Measurements from ENCODE around the gene ZNF787. TPM values are rescaled to one million over a fixed set of nuclear protein-coding genes. Genes with fewer than 3 reads are reported as not detected.

Gene ZNF787
- total and polyA plus RNA-seq, 2 donors (not counting 3 experiments of a cell fraction or from before 2014, with no cell fraction given): 11.6 to 32.7 TPM

DNA sequence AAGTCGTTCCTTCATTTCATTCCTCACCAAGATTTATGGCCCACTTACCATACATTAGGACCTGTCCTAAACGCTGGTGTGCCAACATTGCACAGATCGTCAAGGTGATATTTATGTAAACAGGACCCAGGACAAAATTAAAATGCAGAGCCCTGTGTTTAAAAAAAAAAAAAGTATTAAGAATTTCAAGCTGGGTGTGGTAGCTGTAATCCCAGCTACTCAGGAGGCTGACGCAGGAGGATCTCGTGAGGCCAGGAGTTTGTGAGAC lies 13.5 kb upstream of the ZNF787 start:
- no TSS peak for BruUV-seq (replicated peaks)
- no peaks in the 10 kb centered on the region for H4K20me1 ChIP-seq (replicated peaks; ENCODE audit: control insufficient read depth, extremely low read depth, insufficient read depth, low read length)
- no peak overlapping the region for H3K9ac ChIP-seq (replicated peaks; ENCODE audit: extremely low read depth, insufficient read depth, low read length)
- FAIRE-seq (no peak), DNase-seq (ENCODE audit: low read depth, low spot score) (no peak)
- no peak overlapping the region for H2AFZ ChIP-seq (ENCODE audit: low read depth, low read length)
- H3K36me3 ChIP-seq (ENCODE audit: control insufficient read depth in 2 of 2, extremely low read depth in 1 of 2, insufficient read depth in 2 of 2, low read length in 2 of 2): no peaks in the 10 kb centered on the region
- no peak overlapping the region for H3K4me2 ChIP-seq (ENCODE audit: insufficient read depth, low read length)
- no peaks in the 10 kb centered on the region for H3K9me1 ChIP-seq (replicated peaks; ENCODE audit: control insufficient read depth, extremely low read depth, insufficient read depth, low read length)
- H3K9me3 ChIP-seq (replicated peaks; ENCODE audit: control insufficient read depth, insufficient read depth, low read length): no peaks in the 10 kb centered on the region
- POLR2A ChIA-PET: no interaction called here
- intact Hi-C loops (cut with micrococcal nuclease) (no loop called here), dilution Hi-C loops (cut with MboI; ENCODE audit: extremely low pct_ligation_motif_present, low sequenced_read_pairs) (no loop called here)
- no peaks in the 10 kb centered on the region for H3K27me3 ChIP-seq (ENCODE audit: control insufficient read depth in 2 of 2, insufficient read depth in 2 of 2, low read length in 2 of 2)
- CTCF ChIA-PET: interaction anchor here (0.8 kb wide), 1 partner anchor 118 kb away, joined by 3 read pairs; no protein-coding TSS in a partner anchor
- no peak for TF ChIP-seq POLR2A (IDR thresholded peaks at IDR 0.05; ENCODE audit: low read depth, low read length)
- TF ChIP-seq MYC (IDR thresholded peaks at IDR 0.05; ENCODE audit: low read depth, low read length): no peak
- TF ChIP-seq, protein P1, sequence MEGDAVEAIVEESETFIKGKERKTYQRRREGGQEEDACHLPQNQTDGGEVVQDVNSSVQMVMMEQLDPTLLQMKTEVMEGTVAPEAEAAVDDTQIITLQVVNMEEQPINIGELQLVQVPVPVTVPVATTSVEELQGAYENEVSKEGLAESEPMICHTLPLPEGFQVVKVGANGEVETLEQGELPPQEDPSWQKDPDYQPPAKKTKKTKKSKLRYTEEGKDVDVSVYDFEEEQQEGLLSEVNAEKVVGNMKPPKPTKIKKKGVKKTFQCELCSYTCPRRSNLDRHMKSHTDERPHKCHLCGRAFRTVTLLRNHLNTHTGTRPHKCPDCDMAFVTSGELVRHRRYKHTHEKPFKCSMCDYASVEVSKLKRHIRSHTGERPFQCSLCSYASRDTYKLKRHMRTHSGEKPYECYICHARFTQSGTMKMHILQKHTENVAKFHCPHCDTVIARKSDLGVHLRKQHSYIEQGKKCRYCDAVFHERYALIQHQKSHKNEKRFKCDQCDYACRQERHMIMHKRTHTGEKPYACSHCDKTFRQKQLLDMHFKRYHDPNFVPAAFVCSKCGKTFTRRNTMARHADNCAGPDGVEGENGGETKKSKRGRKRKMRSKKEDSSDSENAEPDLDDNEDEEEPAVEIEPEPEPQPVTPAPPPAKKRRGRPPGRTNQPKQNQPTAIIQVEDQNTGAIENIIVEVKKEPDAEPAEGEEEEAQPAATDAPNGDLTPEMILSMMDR (IDR thresholded peaks at IDR 0.05; ENCODE audit: extremely low read depth in 1 of 2, insufficient read depth in 1 of 2, low read depth in 1 of 2, low read length in 2 of 2): no peak
- TF ChIP-seq JUN (IDR thresholded peaks at IDR 0.05; ENCODE audit: borderline replicate concordance, insufficient read depth, insufficient read length, low read depth): no peak
- no peak for TF ChIP-seq GATA2 (IDR thresholded peaks at IDR 0.05; ENCODE audit: insufficient read depth, insufficient read length, low read depth, low read length)
- no peak for TF ChIP-seq FOS (IDR thresholded peaks at IDR 0.05; ENCODE audit: borderline replicate concordance, insufficient read depth, low read length)
- no peak for TF ChIP-seq EZH2 (IDR thresholded peaks at IDR 0.05; ENCODE audit: borderline replicate concordance, low read depth, low read length, severe bottlenecking)
- TF ChIP-seq POLR2AphosphoS5 (IDR thresholded peaks at IDR 0.05; ENCODE audit: insufficient read depth, low read depth, low read length): no peak
- TF ChIP-seq, protein P2, sequence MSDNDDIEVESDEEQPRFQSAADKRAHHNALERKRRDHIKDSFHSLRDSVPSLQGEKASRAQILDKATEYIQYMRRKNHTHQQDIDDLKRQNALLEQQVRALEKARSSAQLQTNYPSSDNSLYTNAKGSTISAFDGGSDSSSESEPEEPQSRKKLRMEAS (IDR thresholded peaks at IDR 0.05; ENCODE audit: insufficient read depth, insufficient read length): no peak
- H3K4me1 ChIP-seq (ENCODE audit: control insufficient read depth, extremely low read depth, insufficient read depth, low read length): no peaks in the 10 kb centered on the region
- no peaks in the 10 kb centered on the region for H3K79me2 ChIP-seq (ENCODE audit: control insufficient read depth, insufficient read depth, low read length)
- H3K27ac ChIP-seq (ENCODE audit: insufficient read depth, low read depth, low read length): no peak overlapping the region
- no peak overlapping the region for H3K4me3 ChIP-seq (replicated peaks in 1 of 3; ENCODE audit: insufficient read depth in 1 of 3, low read depth in 1 of 3, low read length in 3 of 3)

Data from endothelial cell of umbilical vein (primary cell).